GM12892 (cell line): ENCODE results near the gene ZNF578.

ENCODE experiments used
- POLR2A ChIP-seq: IDR thresholded peaks from 2 replicates; pipeline ENCODE4 v1.6.1; 2011; ENCODE audit warnings: low read depth, low read length, control low read depth
- POLR2AphosphoS5 ChIP-seq: IDR thresholded peaks from 2 replicates; pipeline ENCODE4 v1.6.1; 2011; ENCODE audit warnings: low read depth, low read length, control low read depth
- TAF1 ChIP-seq: IDR thresholded peaks from 2 replicates; pipeline ENCODE4 v1.6.1; 2011; ENCODE audit warnings: low read depth, mild to moderate bottlenecking, control low read depth, low read length, borderline replicate concordance

GRCh38 chr19:52524086-52524485 is 70.7 kb downstream of the ZNF578 start:
- TF ChIP-seq POLR2A = no peak
- TF ChIP-seq POLR2AphosphoS5 = no peak
- no peak for TF ChIP-seq TAF1
